Hepatocyte (in vitro differentiated cells): ENCODE results near the gene MOK.

ENCODE experiments used
- EZH2 ChIP-seq: fragments of 200-600 bp; sonication (generic); IDR thresholded peaks from 2 replicates; pipeline ENCODE4 v1.6.1; 2016; ENCODE audit warnings: antibody characterized with exemption, mild to moderate bottlenecking, borderline replicate concordance
- EZH2phosphoT487 ChIP-seq: fragments of 200-600 bp; sonication (generic); IDR thresholded peaks from one replicate; pipeline ENCODE4 v1.6.1; 2018; ENCODE audit warnings: antibody characterized with exemption, mild to moderate bottlenecking, low read depth, moderate library complexity; ENCODE audit not compliant: unreplicated experiment, severe bottlenecking
- TF ChIP-seq, protein P1 (sequence below): fragments of 200-600 bp; sonication (generic); IDR thresholded peaks from 2 replicates; pipeline ENCODE4 v1.5.1; 2016; ENCODE audit warnings: antibody characterized with exemption, mild to moderate bottlenecking; ENCODE audit not compliant: poor library complexity

DNA sequence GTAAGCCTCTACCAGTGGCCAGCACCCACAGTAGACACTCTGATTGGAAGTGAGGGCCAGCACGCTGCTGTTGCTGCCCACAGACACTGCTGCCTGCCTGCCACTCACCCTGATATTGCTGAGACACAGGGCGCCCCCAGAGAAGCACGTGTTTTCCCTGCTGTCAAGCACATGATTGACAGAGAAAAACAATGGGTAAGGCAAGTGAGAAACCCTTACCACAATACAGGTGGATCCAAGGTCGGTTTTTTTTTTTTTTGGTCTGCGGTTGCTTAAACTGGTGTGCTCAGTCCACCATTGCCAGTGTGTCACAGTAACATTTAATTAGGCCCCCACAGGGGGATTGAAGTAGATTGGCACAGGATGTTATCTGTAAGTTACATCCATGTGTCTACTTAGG, 99.4 kb downstream of the MOK start:
- TF ChIP-seq EZH2phosphoT487 (no peak), EZH2 (no peak)
- TF ChIP-seq, protein P1, sequence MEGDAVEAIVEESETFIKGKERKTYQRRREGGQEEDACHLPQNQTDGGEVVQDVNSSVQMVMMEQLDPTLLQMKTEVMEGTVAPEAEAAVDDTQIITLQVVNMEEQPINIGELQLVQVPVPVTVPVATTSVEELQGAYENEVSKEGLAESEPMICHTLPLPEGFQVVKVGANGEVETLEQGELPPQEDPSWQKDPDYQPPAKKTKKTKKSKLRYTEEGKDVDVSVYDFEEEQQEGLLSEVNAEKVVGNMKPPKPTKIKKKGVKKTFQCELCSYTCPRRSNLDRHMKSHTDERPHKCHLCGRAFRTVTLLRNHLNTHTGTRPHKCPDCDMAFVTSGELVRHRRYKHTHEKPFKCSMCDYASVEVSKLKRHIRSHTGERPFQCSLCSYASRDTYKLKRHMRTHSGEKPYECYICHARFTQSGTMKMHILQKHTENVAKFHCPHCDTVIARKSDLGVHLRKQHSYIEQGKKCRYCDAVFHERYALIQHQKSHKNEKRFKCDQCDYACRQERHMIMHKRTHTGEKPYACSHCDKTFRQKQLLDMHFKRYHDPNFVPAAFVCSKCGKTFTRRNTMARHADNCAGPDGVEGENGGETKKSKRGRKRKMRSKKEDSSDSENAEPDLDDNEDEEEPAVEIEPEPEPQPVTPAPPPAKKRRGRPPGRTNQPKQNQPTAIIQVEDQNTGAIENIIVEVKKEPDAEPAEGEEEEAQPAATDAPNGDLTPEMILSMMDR: no peak
